NCI-H524 treated with DMSO at 0.1 percent for 48 hours (cell line): Measurements from ENCODE around the gene ANO9.

Experiments
- DNase-seq: peaks from one replicate; lab custom pipeline; 2025; lab: John Stamatoyannopoulos, UW

The ANO9 gene, protein sequence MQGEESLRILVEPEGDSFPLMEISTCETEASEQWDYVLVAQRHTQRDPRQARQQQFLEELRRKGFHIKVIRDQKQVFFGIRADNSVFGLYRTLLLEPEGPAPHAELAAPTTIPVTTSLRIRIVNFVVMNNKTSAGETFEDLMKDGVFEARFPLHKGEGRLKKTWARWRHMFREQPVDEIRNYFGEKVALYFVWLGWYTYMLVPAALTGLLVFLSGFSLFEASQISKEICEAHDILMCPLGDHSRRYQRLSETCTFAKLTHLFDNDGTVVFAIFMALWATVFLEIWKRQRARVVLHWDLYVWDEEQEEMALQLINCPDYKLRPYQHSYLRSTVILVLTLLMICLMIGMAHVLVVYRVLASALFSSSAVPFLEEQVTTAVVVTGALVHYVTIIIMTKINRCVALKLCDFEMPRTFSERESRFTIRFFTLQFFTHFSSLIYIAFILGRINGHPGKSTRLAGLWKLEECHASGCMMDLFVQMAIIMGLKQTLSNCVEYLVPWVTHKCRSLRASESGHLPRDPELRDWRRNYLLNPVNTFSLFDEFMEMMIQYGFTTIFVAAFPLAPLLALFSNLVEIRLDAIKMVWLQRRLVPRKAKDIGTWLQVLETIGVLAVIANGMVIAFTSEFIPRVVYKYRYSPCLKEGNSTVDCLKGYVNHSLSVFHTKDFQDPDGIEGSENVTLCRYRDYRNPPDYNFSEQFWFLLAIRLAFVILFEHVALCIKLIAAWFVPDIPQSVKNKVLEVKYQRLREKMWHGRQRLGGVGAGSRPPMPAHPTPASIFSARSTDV

DNA sequence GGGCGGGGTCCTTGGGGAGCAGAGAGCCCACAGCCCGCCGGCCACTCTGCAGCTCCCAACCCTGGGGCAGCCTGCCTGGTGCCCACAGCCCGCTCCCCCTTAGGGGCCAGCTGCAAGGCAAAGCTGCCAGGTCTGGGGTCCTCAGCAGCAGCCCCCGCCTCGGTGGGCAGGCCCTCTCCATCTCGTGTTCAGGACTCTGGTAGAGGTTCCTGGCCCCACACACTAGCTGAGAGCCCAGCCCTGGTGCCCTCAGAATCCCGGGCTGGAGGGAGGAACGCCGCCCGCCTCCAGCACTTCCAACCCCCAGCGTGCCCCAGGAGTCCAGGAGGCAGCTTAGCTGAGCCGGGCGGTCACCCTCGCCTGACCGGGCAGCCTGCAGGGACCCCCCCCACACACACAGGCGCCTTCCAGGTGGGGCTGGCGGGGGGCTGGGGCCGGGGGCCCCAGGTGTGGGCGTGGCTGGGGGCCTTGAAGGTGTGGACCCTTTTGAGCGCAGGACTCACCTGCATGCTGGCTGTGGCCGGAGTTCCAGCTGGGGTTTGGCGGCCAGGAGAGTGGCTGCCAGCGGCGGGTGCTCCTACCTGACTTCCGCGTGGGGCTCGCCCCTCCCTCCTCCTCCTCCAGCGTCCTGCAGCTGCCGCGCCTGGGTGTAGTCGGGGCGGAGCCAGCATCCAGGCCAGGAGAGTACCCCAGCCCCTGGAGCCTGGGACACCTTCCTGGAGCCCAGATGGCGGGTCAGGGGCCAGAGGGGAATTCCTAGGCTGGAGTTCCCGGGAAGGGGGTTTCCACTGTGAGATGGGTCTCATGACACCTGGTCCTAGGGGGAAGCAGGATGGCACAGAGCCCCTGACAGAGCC lies at the start of gene ANO9:
TSS of gene ANO9 (minus strand) at position 594 of the 857 bp plus-strand sequence. CDS start at position 509, 85 bp downstream.
- DNase-seq = no peak

DNA sequence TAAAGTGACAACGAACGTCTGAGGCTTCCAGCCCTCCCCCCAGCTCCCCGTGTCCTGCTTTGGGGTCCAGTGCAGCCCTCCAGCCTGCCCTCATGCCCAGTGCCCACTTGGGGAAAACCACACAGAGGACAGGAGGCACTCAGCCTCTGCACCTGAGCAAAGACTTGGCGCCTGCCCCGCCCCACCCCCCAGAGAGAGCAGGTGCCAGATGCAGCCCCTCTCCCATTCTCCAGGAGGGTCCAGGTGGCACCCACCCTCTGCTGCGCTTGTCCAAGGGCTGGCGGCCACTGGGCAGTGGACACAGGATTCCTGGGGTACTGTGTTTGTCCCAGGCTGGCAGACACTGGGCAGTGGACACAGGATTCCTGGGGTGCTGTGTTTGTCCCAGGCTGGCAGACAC lies 49.5 kb upstream of the ANO9 start:
- no peak for DNase-seq

DNA sequence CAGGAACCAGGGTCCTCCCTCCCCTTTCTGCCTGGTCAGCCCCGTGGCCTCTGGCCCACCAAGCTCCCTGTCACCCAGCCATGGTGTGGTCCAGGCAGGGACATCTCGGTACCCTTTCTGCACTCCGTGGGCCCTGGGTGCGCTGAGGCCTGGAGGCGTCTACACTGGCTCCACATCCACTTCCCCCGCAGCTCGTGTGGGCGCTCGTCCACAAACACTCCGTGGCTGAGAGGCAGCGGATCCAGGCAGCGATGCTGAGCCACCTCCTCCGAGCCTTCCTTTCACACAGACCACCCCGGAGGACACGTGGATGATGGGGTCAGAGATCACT lies 49.1 kb upstream of the ANO9 start:
- DNase-seq = no peak

DNA sequence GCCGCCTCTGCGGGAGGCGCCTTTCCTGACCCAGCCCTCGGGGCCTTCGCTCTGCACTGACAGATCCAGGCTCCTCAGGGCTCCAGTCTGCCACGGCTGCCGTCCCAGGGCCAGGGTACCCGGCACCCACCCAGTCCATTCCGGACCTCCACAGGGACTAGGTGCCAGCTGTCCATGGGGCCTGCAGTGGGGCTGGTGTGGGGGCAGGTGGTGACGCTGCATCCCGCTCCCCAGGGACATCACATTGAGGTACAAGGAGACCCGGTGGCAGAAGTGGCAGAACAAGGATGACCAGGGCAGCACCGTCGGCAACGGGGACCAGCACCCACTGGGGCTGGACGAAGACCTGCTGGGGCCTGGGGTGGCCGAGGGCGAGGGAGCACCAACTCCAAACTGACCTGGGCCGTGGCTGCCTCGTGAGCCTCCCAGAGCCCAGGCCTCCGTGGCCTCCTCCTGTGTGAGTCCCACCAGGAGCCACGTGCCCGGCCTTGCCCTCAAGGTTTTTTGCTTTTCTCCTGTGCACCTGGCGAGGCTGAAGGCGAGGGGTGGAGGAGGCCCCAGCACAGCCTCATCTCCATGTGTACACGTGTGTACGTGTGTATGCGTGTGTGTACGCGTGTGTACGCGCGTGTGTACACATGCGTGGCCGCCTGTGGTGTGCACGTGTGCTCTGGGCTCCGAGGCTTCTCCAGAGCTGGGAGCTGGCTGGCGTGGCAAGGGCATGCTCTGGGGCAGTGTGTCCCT lies 48.5 kb upstream of the ANO9 start:
- no peak for DNase-seq

DNA sequence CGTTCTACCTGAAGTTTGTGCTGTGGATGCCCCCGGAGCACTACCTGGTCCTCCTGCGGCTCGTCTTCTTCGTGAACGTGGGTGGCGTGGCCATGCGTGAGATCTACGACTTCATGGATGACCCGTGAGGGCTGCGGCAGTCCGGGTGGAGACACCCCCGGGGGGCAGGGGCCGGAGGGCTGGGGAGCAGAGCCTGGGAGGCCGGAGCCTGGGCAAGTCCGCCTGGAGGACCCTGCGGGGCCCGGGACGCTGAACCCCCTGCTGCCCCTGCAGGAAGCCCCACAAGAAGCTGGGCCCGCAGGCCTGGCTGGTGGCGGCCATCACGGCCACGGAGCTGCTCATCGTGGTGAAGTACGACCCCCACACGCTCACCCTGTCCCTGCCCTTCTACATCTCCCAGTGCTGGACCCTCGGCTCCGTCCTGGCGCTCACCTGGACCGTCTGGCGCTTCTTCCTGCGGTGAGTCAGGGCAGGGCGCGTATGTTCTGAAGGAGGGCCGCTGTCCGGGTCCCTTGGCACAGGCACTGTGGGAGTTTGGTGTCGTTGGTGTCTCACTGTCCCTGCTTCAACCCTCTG lies 47.9 kb upstream of the ANO9 start:
- DNase-seq = no peak

DNA sequence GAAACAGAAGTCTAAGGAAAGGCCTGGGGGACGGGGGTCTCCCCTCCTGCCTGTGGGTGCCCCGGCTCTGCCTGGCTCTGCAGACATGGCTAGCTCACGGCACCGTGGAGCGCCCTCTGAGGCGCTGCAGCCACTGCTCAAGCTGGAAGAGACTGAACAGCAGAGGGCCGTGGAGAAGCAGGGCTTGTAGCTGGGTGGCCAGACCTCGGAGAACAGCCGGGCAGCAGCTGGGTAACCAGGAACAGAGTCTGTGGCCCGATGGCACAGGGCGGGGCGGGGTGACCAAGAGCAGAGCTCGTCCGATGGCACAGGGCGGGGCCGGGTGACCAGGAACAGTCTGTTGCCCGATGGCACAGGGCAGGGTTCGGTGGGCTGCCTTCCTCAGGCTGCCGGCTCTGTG lies 47.2 kb upstream of the ANO9 start:
- DNase-seq = no peak

DNA sequence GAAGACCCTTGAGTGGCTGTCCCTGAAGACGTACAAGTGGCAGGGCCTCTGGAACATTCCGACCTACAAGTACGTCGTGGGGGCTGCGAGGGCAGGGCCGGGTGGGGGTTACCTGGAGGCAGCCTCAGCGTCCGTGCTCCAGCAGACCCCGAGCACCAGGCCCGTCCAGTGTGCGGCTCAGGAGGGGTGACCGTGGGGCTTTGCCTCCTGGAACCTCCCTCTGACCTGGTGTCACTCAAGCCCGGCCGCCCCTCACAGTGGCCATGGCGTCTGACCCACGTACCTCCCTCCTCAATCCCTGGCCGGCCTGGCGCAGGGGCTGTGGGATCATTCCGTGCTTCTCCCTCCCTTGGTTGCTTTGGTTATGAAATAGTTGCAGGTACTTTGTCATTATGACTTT lies 46.8 kb upstream of the ANO9 start:
- DNase-seq = no peak

DNA sequence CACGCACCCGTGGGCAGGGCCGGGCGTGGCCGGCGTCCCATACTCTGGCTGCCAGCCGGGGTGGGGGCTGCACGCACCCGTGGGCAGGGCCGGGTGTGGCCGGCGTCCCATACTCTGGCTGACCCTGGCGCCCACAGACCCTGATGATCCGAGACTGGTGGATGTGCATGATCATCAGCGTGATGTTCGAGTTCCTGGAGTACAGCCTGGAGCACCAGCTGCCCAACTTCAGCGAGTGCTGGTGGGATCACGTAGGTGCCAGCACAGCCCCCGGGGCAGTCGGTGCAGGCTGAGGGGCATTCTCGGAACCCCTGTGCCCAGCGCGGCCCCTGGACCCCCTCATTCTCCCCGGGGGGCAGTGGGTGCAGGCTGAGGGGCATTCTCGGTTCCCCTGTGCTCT lies 46.3 kb upstream of the ANO9 start:
- DNase-seq = no peak

DNA sequence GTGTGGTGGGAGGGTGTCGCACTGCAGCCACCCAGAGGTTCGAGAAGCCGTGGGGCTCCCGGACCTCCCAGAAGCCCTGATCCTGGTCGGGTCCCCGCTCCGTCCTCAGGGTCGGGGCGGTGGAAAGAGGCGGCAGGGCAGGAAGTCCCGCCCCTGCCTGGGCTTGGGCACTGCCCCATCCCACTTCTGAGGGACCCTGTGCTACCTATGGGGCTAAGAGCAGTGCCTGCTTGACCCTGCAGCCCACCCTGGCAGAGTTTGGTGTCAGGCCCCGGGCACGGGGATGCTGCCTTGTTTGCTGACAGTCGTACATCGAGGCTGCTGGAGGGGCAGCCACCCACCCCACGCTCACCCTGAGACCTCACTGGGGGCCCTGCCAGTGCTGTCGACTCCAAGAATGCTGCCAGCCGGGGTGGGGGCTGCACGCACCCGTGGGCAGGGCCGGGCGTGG lies 45.8 kb upstream of the ANO9 start:
- no peak for DNase-seq

DNA sequence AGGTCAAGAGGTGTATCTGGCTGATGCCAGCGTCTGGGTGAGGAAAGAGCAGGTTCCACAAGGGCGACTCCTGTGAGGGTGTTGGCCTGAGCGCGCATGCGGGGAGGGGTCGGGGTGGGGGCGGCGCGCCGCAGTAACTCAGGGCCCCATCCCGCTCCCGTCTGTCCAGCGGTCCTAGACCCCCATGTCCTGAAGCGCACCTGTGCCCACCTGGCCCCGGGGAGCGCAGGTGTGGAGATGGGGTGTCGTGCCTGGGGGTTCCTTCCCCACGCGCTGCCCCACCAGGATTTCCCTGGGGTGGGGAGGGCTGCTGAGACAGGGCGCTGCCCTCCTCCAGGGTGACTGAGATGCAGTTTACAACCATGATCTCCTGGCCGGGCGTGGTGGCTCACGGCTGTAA lies 44.4 kb upstream of the ANO9 start:
- DNase-seq = no peak

DNA sequence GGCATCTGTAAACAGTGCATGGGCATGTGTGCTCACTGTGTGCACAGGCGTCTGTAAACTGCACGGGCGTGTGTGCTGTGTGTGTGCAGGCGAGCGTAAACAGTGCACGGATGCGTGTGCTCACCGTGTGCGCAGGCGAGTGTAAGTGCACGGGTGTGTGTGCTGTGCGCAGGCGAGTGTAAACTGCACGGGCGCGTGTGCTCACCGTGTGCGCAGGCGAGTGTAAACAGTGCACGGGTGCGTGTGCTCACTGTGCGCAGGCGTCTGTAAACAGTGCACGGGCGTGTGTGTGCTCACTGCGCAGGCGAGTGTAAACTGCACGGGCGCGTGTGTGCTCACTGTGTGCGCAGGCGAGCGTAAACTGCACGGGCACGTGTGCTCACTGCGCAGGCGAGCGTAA lies 42.8 kb upstream of the ANO9 start:
- no peak for DNase-seq

DNA sequence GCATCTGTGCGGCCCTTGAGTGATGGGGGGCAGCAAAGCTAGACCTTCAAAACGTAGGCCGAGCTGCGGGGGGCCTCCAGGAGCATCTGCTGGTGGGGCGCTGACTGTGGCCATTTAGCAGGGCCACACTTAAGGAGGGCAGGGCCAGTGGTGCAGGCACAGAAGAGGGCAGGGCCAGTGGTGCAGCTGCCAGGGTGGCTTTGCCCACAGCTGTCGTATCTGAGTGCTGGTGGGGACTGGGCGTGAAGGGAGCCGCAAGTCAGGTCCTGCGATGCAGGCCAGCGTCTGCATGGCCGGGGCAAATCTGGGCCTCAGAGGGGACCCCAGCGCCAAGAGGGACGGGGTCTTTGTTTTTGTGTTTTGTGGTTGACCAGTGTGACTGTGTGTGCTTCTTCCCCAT lies 37.5 kb upstream of the ANO9 start:
- no peak for DNase-seq

DNA sequence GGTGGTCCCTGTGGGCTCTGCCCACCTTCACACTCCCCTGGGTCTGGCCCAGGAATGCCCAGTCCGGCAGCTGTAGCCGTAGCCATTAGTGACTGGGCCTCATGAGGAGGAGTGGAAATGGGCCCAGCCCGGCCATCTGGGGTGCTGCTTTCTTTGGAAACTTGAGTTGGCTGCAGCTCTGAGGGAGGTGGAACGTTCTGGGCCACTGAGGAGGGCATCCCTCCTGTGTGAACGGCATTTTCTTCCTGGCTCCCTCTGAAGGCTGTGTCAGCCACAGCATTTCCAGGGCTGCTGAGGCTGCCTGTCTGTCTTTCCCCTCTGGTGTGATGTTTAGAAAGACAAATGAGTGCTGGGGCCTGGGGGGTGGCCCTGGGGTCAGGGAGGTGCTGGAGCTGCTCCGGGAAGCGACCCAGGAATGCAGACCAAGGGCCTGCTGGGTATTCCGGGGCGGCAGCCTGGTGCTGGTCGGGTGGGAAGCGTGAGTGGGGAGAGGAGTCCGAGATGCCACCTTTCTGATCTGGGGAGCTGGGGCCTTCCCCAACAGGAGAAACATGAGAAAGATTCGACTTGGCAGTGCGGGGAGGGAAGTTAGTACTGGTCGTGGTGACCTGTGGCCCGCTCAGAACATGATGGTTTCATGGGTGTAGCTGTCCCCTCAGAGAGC lies 35.4 kb upstream of the ANO9 start:
- DNase-seq = no peak

DNA sequence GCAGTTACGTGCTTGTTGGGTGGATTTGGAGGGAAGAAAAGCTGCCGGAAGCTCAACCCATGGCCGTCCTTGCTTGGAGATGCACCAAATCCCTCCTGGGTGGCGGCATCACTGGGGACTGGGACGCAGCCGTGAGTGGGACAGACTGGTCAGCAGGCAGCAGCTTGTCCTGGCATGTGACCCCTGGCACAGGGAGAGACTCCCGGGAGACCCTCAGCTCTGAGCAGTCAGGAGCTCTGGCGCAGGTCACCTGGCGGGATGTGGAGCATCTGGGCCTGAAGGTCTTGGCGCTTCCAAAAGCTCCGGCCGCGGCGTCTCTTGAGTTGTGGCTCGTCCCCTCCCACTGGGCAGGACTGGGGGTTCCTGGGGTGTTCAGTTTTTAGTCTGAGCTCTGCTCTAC lies 34.6 kb upstream of the ANO9 start:
- no peak for DNase-seq

DNA sequence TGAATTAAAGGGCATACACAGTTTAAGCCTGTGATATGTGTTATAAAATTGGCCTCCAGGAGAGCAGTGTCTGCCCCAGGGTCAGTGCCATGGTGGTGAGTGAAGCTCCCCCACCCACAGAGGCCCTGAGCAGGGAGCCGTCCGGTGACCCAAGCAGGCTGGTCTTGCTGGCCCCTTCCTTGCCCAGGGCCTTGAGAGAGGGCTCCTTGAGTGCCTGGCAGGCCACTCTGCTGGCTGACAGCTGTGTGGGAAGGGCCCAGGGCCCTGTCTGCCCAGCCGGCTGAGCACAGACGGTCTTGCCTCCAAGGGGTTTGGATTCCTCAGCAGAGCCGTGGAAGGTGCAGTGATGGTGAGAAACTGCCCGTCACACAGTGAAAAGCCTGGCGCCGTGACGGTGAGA lies 34.1 kb upstream of the ANO9 start:
- no peak for DNase-seq

DNA sequence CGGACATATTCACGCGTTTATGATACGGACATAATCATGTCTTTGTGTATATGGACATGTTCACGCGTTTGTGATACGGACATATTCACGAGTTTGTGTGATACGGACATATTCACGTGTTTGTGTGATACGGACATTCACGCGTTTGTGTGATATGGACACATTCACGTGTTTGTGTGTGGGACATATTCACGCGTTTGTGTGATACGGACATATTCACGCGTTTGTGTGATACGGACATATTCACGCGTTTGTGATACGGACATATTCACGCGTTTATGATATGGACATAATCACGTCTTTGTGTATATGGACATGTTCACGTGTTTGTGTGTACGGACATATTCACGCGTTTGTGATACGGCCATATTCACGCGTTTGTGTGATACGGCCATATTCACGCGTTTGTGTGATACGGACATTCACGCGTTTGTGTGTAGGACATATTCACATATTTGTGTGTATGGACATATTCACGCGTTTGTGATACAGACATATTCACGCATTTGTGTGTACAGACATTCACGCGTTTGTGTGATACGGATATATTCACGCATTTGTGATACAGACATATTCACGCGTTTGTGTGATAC lies 33.2 kb upstream of the ANO9 start:
- DNase-seq = no peak

DNA sequence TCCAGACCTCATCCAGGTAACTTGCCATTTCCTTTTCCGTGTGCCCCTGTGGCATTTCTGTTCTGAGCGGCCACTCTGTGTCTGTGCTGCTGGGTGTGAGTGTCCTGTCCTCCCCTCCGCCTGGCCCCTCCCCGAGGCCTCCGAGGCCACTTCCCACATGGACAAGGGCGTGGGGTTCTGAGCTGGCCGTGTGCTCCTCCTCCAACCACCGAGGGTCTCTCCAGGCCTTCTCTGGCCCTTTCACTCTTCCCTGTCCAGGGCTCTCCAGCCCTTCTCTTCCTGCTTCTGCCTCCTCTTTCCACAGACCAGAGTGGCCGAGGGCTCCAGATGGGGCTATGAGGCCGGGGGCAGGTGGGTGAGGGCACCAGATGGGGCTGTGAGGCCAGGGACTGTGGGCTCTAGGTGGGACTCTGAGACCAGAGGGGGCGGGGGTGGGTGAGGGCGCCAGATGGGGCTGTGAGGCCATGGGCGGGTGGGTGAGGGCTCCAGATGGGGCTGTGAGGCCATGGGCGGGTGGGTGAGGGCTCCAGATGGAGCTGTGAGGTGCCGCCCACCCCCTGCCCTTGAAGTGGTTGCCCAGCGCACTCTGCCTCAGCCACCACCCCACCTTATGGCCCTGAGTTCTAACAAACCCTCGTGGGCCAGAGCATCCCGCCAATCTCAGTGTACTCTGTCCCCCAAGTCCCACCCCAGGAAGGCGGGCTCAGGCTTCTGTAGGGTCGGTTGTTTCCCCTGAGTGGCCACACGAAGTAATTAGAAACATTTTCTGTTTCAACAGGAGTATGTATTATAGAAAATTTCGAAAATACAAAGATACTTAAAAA lies 32.4 kb upstream of the ANO9 start:
- peak; percentile 89 for DNase-seq

DNA sequence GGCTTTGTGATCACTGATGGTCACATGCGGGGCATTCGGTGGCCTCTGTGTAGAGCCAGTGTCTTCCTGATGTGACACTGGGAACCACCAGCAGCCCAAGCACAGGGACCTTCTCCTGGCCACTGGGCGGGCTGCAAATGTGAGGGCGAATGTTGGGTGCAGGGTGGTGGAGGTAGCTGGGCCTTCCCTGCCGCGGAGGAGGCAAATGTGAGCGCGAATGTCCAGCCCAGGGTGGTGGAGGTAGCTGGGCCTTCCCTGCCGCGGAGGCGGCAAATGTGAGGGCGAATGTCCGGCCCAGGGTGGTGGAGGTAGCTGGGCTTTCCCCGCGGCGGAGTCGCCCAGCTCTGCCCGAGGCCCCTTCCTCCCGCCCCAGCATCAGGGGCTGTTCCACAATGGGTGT lies 31.6 kb upstream of the ANO9 start:
- DNase-seq = no peak

DNA sequence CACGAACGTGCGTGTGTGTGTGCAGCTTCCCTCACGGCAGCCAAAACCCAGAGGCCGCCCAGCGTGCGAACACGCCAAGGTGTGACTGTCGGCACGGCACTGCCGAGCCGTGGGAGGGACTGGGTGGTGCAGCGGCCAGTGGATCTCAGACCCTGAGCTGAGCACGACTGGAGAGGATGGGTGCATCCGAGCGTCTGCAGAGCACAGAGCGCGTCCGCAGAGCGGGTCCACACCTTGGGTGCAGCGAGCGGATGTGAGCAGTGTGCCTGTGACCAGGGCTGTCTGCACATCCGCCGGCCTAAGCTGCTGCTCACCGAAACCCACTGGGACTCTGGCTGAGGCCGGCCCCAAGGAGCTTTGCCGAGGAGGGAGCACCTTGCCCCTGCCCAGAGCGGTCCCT lies 31.0 kb upstream of the ANO9 start:
- DNase-seq = no peak

DNA sequence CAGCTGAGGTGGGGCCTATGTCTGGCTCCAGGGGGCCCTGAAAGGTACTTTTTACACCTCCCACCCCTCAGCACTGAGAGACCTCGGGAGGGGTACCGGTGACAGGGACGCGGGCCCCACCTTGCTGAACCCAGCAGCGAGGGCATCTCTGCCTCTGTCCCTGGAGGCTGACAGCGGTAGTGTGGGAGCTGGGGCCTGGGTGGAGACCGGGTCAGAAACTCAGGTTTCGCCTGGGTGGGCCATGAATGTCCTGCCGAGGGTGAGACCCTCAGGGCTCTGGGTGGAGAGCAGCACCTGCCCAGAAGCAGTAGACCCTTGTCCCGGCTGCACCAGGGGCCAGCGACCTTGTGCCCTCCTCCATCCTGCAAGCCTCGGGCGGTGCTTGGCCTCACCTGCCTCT lies 30.5 kb upstream of the ANO9 start:
- no peak for DNase-seq
